K562 (cell line): Measurements from ENCODE around the gene AGFG1. TPM values are rescaled to one million over a fixed set of nuclear protein-coding genes. Genes with fewer than 3 reads are reported as not detected.

Experiments used
- ATAC-seq: fragments of 200-7000 bp; cut with Tn5 transposase; 3 replicates; pipeline ENCODE4 v1.9.1; 2020; ENCODE audit warnings: moderate library complexity
- BruUV-seq: library from RNA; stranded (reverse); fragments of 400-500 nt; replicated peaks from 2 replicates; lab custom pipeline; 2021; lab: Mats Ljungman, UMichigan
- CTCF ChIA-PET: fragments of 300-600 bp; formaldehyde crosslinking; extraction: SDS; loops from one replicate; lab custom pipeline; 2021; ENCODE audit warnings: low intra/inter-chr PET ratio; lab: Yijun Ruan, JAX
- POLR2A ChIA-PET: fragments of 300-600, 350-650 bp; sonication (Branson Sonifier 250); formaldehyde crosslinking; extraction: SDS; loops from one replicate; lab custom pipeline; 2021; ENCODE audit warnings: antibody characterized with exemption, inconsistent platforms; lab: Yijun Ruan, JAX
- DNase-seq, 4 experiments: peaks; one replicate each; pipeline versions ENCODE4 v3.0.0 to v3.0.0-alpha.2; 2011 to 2018; ENCODE audit warnings: low spot score in 3 of 4, mixed read lengths in 3 of 4; ENCODE audit errors: extremely low read depth in 1 of 4
- FAIRE-seq: peaks from 2 replicates; lab custom pipeline; 2011; peaks lifted over from hg19 to GRCh38; lab: Jason Lieb, UNC
- H2AFZ ChIP-seq: 2 replicates; pipeline ENCODE4 v1.6.0; 2011; ENCODE audit warnings: low read depth, low read length, control low read depth, inconsistent platforms
- H3K27ac ChIP-seq: fragments of 200-600 bp; 3 replicates; pipeline ENCODE4 v1.8.0; 2011; ENCODE audit warnings: low read depth, mild to moderate bottlenecking, control low read depth, inconsistent platforms, low read length, moderate library complexity, mixed read lengths; ENCODE audit errors: extremely low read depth
- H3K27me3 ChIP-seq, 2 experiments: fragments of 300-600 bp in 1 of 2; 2 replicates in 1 of 2; 3 replicates in 1 of 2; pipeline versions ENCODE4 v1.6.0 to v1.8.0; 2011; ENCODE audit warnings: inconsistent platforms in 2 of 2, low read length in 2 of 2, mild to moderate bottlenecking in 1 of 2, mixed read lengths in 1 of 2, moderate library complexity in 1 of 2; ENCODE audit not compliant: control insufficient read depth in 2 of 2, insufficient read depth in 2 of 2
- H3K36me3 ChIP-seq: fragments of 300-600 bp; 3 replicates; pipeline ENCODE4 v1.8.0; 2011; ENCODE audit warnings: mild to moderate bottlenecking, low read length, inconsistent platforms; ENCODE audit not compliant: control insufficient read depth, insufficient read depth
- H3K4me1 ChIP-seq, 2 experiments: fragments of 200-600 bp in 1 of 2; replicated peaks in 1 of 2; 2 replicates in 1 of 2; 3 replicates in 1 of 2; pipeline versions ENCODE4 v1.5.1 to v1.8.0; 2011; ENCODE audit warnings: inconsistent platforms in 2 of 2, low read length in 2 of 2, mild to moderate bottlenecking in 1 of 2, mixed read lengths in 1 of 2, moderate library complexity in 1 of 2; ENCODE audit not compliant: control insufficient read depth in 2 of 2, insufficient read depth in 2 of 2
- H3K4me2 ChIP-seq: 2 replicates; pipeline ENCODE4 v1.6.1; 2011; ENCODE audit warnings: low read length, control low read depth, inconsistent platforms, mixed read lengths; ENCODE audit not compliant: insufficient read depth
- H3K4me3 ChIP-seq: fragments of 200-600 bp; sonication (generic), shearing (Covaris generic); 2 replicates; pipeline ENCODE4 v1.5.1; 2016; ENCODE audit warnings: control low read depth, inconsistent platforms
- H3K79me2 ChIP-seq: fragments of 200-600 bp; 3 replicates; pipeline ENCODE4 v1.8.0; 2011; ENCODE audit warnings: low read length, inconsistent platforms; ENCODE audit not compliant: control insufficient read depth, insufficient read depth
- H3K9ac ChIP-seq, 2 experiments: 2 replicates each; pipeline versions ENCODE4 v1.6.0 to v1.6.1; 2011; ENCODE audit warnings: low read depth in 2 of 2, low read length in 2 of 2, control low read depth in 1 of 2, inconsistent platforms in 1 of 2, mild to moderate bottlenecking in 1 of 2, mixed read lengths in 1 of 2; ENCODE audit not compliant: insufficient read depth in 1 of 2
- H3K9me1 ChIP-seq: one replicate; pipeline ENCODE4 v1.6.0; 2011; ENCODE audit warnings: inconsistent platforms, mild to moderate bottlenecking, low read length, moderate library complexity; ENCODE audit not compliant: control insufficient read depth, insufficient read depth
- H3K9me3 ChIP-seq: replicated peaks from 2 replicates; pipeline ENCODE4 v1.5.1; 2011; ENCODE audit warnings: low read depth, low read length, inconsistent platforms; ENCODE audit not compliant: control insufficient read depth, insufficient read depth
- H4K20me1 ChIP-seq: replicated peaks from 2 replicates; pipeline ENCODE4 v1.6.1; 2011; ENCODE audit warnings: low read length, inconsistent platforms, mixed read lengths; ENCODE audit not compliant: control insufficient read depth, insufficient read depth
- CHCHD3 ChIP-seq: fragments of 250-450 bp; sonication (Bioruptor Pico); IDR thresholded peaks from 2 replicates; pipeline ENCODE4 v2.1.2; 2022; ENCODE audit warnings: mild to moderate bottlenecking
- FOXM1 ChIP-seq, 2 experiments: fragments of 450-650 bp in 1 of 2; sonication (generic) in 1 of 2; formaldehyde crosslinking in 1 of 2; IDR thresholded peaks; 2 replicates each; pipeline versions ENCODE4 v1.6.1 to v1.9.0; 2017 to 2022; ENCODE audit warnings: low read depth in 2 of 2, mild to moderate bottlenecking in 2 of 2, missing genetic modification reagents in 1 of 2, moderate library complexity in 1 of 2
- GTF2F1 ChIP-seq: IDR thresholded peaks from 2 replicates; pipeline ENCODE4 v1.6.1; 2011; ENCODE audit warnings: low read depth, low read length, improper control_type of control experiment
- HNRNPUL1 ChIP-seq: fragments of 200-400 bp; formaldehyde crosslinking; IDR thresholded peaks from 2 replicates; pipeline ENCODE4 v1.6.1; 2017; ENCODE audit warnings: low read length
- LARP7 ChIP-seq: fragments of 450-650 bp; IDR thresholded peaks from 2 replicates; pipeline ENCODE4 v1.6.1; 2016
- MCM7 ChIP-seq, 2 experiments: fragments of 450-650 bp; IDR thresholded peaks; 2 replicates each; pipeline ENCODE4 v1.6.1; 2016 to 2018
- WGBS: fragments of 100-300 bp; shearing (Covaris generic); methylation state at CpG from one replicate; pipeline ENCODE4 v1.1.6; 2016; ENCODE audit warnings: low coverage, mixed read lengths; ENCODE audit not compliant: insufficient coverage; ENCODE audit errors: missing lambda C conversion rate; 5-methylcytosine and 5-hydroxymethylcytosine counted together
- in situ Hi-C: fragments of 300-500 bp; cut with MboI; formaldehyde crosslinking; loops from 4 replicates; pipeline ENCODE4 v1.15.0; 2018; ENCODE audit warnings: inconsistent platforms, mixed read lengths
- intact Hi-C: fragments of 100-400 bp; cut with micrococcal nuclease; formaldehyde crosslinking; loops from 2 replicates; pipeline ENCODE4 v1.14.2; 2022
- polyA plus RNA-seq, 8 experiments: library from polyadenylated mRNA; depleted of rRNA in 4 of 8; stranded (reverse) in 5 of 8; unstranded in 3 of 8; fragments of >200 nt; fragmentation: Nextera tagmentation in 2 of 8; fragmentation: Illumina TruSeq in 1 of 8; extraction: Ambion mirVana in 2 of 8; extraction: Trizol in 1 of 8; gene quantifications; 2 replicates each; pipeline versions ENCODE4 v1.2.1 to v1.2.3, GENCODE V29; 2011 to 2014; ENCODE audit warnings: inconsistent platforms in 1 of 8, missing spikeins in 1 of 8
- total RNA-seq, 7 experiments: library from RNA; depleted of rRNA in 6 of 7; stranded (reverse); fragments of >200 nt in 6 of 7; fragmentation: Illumina TruSeq in 2 of 7; extraction: Trizol in 2 of 7; gene quantifications; 2 replicates each; pipeline versions ENCODE4 v1.2.1 to v1.2.3, GENCODE V29; 2011 to 2021; ENCODE audit warnings: low replicate concordance in 1 of 7
- TF ChIP-seq, protein P1 (sequence below): IDR thresholded peaks from 2 replicates; pipeline ENCODE4 v1.6.1; 2011; ENCODE audit warnings: borderline replicate concordance, low read depth, mild to moderate bottlenecking, moderate library complexity, low read length; ENCODE audit not compliant: insufficient read depth, poor library complexity, severe bottlenecking
- TF ChIP-seq, protein P2 (sequence below): fragments of 250-450 bp; sonication (Bioruptor Pico); IDR thresholded peaks from 2 replicates; pipeline ENCODE4 v1.5.0; 2020; ENCODE audit warnings: mild to moderate bottlenecking
- TF ChIP-seq, protein P3 (sequence below): sonication (generic); formaldehyde crosslinking; IDR thresholded peaks from 2 replicates; pipeline ENCODE4 v1.8.0; 2022; ENCODE audit warnings: mild to moderate bottlenecking, missing genetic modification reagents, borderline replicate concordance
- TF ChIP-seq, protein P4 (sequence below): sonication (generic); formaldehyde crosslinking; IDR thresholded peaks from 2 replicates; pipeline ENCODE4 v1.8.0; 2023; ENCODE audit warnings: mild to moderate bottlenecking, missing genetic modification reagents

Gene AGFG1
- total and polyA plus RNA-seq, 9 of the 15 experiments (the other 6 are each of a cell fraction or from before 2014, with no cell fraction given): 11.2 to 97.5 (median 36.0) TPM

DNA sequence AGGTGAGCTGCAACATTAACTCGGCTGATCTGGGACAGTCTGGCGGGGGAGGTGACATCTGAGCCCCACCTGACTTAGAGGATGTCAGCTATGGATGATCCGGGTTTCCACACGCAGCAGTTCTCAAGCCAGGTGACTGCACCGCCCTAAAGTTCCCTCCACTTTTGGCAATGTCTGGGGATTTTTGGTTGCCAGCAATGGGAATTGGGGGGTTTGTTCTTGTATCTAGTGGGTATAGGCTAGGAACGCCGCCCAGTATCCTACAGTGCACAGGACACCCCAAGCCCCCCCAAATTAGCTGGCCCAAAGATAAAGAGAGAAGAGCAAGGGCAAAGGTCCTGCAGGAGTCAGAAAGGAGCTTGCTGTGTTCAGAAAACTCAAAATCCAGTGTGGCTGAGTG lies 544 bp upstream of the AGFG1 start:
- Histone ChIP-seq H3K4me1 (peaks cover 9 to 18% of the 10 kb centered on the region in 2 experiments; a peak in 4 of 5 replicates), H3K79me2 (peaks cover 45% of the 10 kb centered on the region), H3K4me3 (no peak overlapping the region), H2AFZ (peak overlapping the region; percentile 69), H3K27ac (no peak overlapping the region), H3K9me3 (no peaks in the 10 kb centered on the region), H3K9me1 (no peaks in the 10 kb centered on the region), H3K9ac (no peak overlapping the region), H3K4me2 (peak overlapping the region; percentile 9; the same call in 1 of the 2 replicates), H4K20me1 (peaks cover 10% of the 10 kb centered on the region; the same call in 1 of the 2 replicates), H3K36me3 (no peaks in the 10 kb centered on the region; the same call in 2 of the 3 replicates), H3K27me3 (no peaks in the 10 kb centered on the region)
- in situ Hi-C loops: no loop called here
- ChIA-PET CTCF (no interaction called here), POLR2A (no interaction called here)
- FAIRE-seq (no peak), ATAC-seq (no peak), DNase-seq (no peak)
- intact Hi-C loops: loop anchor here (5.0 kb wide), 1 partner anchor 41 kb away; no protein-coding TSS in a partner anchor
- WGBS: 75% methylated on average over 6 of the region's 7 CpGs
- no TSS peak for BruUV-seq
- TF ChIP-seq, protein P1, sequence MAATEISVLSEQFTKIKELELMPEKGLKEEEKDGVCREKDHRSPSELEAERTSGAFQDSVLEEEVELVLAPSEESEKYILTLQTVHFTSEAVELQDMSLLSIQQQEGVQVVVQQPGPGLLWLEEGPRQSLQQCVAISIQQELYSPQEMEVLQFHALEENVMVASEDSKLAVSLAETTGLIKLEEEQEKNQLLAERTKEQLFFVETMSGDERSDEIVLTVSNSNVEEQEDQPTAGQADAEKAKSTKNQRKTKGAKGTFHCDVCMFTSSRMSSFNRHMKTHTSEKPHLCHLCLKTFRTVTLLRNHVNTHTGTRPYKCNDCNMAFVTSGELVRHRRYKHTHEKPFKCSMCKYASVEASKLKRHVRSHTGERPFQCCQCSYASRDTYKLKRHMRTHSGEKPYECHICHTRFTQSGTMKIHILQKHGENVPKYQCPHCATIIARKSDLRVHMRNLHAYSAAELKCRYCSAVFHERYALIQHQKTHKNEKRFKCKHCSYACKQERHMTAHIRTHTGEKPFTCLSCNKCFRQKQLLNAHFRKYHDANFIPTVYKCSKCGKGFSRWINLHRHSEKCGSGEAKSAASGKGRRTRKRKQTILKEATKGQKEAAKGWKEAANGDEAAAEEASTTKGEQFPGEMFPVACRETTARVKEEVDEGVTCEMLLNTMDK: no peak
- TF ChIP-seq FOXM1 (IDR thresholded peaks at IDR 0.05; ENCODE audit: low read depth) (no peak), FOXM1 (CRISPR knock-in tag; IDR thresholded peaks at IDR 0.05; ENCODE audit: low read depth) (no peak), LARP7 (no peak), HNRNPUL1 (no peak), GTF2F1 (no peak), CHCHD3 (CRISPR knock-in tag) (no peak), MCM7 (IDR thresholded peaks at IDR 0.05) (no peak)
- TF ChIP-seq, protein P2, sequence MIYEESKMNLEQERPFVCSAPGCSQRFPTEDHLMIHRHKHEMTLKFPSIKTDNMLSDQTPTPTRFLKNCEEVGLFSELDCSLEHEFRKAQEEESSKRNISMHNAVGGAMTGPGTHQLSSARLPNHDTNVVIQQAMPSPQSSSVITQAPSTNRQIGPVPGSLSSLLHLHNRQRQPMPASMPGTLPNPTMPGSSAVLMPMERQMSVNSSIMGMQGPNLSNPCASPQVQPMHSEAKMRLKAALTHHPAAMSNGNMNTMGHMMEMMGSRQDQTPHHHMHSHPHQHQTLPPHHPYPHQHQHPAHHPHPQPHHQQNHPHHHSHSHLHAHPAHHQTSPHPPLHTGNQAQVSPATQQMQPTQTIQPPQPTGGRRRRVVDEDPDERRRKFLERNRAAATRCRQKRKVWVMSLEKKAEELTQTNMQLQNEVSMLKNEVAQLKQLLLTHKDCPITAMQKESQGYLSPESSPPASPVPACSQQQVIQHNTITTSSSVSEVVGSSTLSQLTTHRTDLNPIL (CRISPR knock-in tag): no peak
- TF ChIP-seq, protein P3, sequence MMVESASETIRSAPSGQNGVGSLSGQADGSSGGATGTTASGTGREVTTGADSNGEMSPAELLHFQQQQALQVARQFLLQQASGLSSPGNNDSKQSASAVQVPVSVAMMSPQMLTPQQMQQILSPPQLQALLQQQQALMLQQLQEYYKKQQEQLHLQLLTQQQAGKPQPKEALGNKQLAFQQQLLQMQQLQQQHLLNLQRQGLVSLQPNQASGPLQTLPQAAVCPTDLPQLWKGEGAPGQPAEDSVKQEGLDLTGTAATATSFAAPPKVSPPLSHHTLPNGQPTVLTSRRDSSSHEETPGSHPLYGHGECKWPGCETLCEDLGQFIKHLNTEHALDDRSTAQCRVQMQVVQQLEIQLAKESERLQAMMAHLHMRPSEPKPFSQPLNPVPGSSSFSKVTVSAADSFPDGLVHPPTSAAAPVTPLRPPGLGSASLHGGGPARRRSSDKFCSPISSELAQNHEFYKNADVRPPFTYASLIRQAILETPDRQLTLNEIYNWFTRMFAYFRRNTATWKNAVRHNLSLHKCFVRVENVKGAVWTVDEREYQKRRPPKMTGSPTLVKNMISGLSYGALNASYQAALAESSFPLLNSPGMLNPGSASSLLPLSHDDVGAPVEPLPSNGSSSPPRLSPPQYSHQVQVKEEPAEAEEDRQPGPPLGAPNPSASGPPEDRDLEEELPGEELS: no peak
- TF ChIP-seq, protein P4, sequence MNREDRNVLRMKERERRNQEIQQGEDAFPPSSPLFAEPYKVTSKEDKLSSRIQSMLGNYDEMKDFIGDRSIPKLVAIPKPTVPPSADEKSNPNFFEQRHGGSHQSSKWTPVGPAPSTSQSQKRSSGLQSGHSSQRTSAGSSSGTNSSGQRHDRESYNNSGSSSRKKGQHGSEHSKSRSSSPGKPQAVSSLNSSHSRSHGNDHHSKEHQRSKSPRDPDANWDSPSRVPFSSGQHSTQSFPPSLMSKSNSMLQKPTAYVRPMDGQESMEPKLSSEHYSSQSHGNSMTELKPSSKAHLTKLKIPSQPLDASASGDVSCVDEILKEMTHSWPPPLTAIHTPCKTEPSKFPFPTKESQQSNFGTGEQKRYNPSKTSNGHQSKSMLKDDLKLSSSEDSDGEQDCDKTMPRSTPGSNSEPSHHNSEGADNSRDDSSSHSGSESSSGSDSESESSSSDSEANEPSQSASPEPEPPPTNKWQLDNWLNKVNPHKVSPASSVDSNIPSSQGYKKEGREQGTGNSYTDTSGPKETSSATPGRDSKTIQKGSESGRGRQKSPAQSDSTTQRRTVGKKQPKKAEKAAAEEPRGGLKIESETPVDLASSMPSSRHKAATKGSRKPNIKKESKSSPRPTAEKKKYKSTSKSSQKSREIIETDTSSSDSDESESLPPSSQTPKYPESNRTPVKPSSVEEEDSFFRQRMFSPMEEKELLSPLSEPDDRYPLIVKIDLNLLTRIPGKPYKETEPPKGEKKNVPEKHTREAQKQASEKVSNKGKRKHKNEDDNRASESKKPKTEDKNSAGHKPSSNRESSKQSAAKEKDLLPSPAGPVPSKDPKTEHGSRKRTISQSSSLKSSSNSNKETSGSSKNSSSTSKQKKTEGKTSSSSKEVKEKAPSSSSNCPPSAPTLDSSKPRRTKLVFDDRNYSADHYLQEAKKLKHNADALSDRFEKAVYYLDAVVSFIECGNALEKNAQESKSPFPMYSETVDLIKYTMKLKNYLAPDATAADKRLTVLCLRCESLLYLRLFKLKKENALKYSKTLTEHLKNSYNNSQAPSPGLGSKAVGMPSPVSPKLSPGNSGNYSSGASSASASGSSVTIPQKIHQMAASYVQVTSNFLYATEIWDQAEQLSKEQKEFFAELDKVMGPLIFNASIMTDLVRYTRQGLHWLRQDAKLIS: no peak
